HAP-1 (cell line): Measurements from ENCODE around the gene EGFL8.
A peak's percentile ranks its signal among the peaks of the same experiment; 100 is the strongest.
"Not testable (repeated sequence)": the region's sequence is repeated elsewhere in the genome, so short reads cannot be mapped to it uniquely, and the experiment has no call there.

Source experiments
- DNase-seq, 2 experiments: peaks; one replicate each; pipeline ENCODE4 v3.0.0-alpha.2; 2016 to 2020; ENCODE audit warnings: low spot score in 2 of 2
- H3K27me3 ChIP-seq: fragments of 250-450 bp; sonication (Bioruptor Pico); 2 replicates; pipeline ENCODE4 v1.5.1; 2020; ENCODE audit warnings: low read depth, mild to moderate bottlenecking, moderate library complexity
- H3K36me3 ChIP-seq: fragments of 250-450 bp; sonication (Bioruptor Pico); replicated peaks from 2 replicates; pipeline ENCODE4 v1.5.1; 2020; ENCODE audit warnings: mild to moderate bottlenecking
- H3K4me1 ChIP-seq: fragments of 250-450 bp; sonication (Bioruptor Pico); 2 replicates; pipeline ENCODE4 v1.5.1; 2020; ENCODE audit warnings: mild to moderate bottlenecking
- H3K4me3 ChIP-seq: fragments of 250-450 bp; sonication (Bioruptor Pico); 2 replicates; pipeline ENCODE4 v1.5.1; 2020; ENCODE audit warnings: mild to moderate bottlenecking, moderate library complexity
- H3K9me3 ChIP-seq: fragments of 250-450 bp; sonication (Bioruptor Pico); 2 replicates; pipeline ENCODE4 v1.5.1; 2020; ENCODE audit warnings: mild to moderate bottlenecking, moderate library complexity
- in situ Hi-C: fragments of 300-500 bp; cut with MboI; formaldehyde crosslinking; loops from 3 replicates; pipeline ENCODE4 v1.14.3; 2020; ENCODE audit warnings: low sequenced_read_pairs, inconsistent platforms, mixed read lengths

Gene EGFL8

GRCh38 chr6:32177788-32178546 lies 13.6 kb downstream of the EGFL8 start, which contains the start of gene RNF5:
RNF5 (plus strand) TSS chr6:32178405; CDS start chr6:32178512, 107 bp downstream.
- Histone ChIP-seq H3K4me3 (peak within 1 kb of the TSS; percentile 86), H3K27me3 (no peaks in the 10 kb centered on the region), H3K4me1 (peaks cover 19% of the 10 kb centered on the region), H3K9me3 (no peaks in the 10 kb centered on the region), H3K36me3 (peaks cover 15% of the 10 kb centered on the region)
- DNase-seq = peak; percentile 97 to 100
- in situ Hi-C loops = no loop called here

GRCh38 chr6:32178547-32179440 lies 14.4 kb downstream of the EGFL8 start:
- Histone ChIP-seq H3K36me3 (peaks cover 15% of the 10 kb centered on the region), H3K4me3 (peak overlapping the region; percentile 86), H3K27me3 (no peaks in the 10 kb centered on the region), H3K9me3 (no peaks in the 10 kb centered on the region), H3K4me1 (peaks cover 19% of the 10 kb centered on the region)
- in situ Hi-C loops = no loop called here
- no peak for DNase-seq

- no peak overlapping the region for H3K4me3 ChIP-seq
- no peaks in the 10 kb centered on the region for H3K27me3 ChIP-seq
- peaks cover 19% of the 10 kb centered on the region for H3K36me3 ChIP-seq
- DNase-seq = no peak
- H3K9me3 ChIP-seq = no peaks in the 10 kb centered on the region
- peaks cover 18% of the 10 kb centered on the region for H3K4me1 ChIP-seq
- in situ Hi-C loops = no loop called here
Measured at GRCh38 chr6:32179766-32180405, 15.5 kb downstream of the EGFL8 start.

DNA sequence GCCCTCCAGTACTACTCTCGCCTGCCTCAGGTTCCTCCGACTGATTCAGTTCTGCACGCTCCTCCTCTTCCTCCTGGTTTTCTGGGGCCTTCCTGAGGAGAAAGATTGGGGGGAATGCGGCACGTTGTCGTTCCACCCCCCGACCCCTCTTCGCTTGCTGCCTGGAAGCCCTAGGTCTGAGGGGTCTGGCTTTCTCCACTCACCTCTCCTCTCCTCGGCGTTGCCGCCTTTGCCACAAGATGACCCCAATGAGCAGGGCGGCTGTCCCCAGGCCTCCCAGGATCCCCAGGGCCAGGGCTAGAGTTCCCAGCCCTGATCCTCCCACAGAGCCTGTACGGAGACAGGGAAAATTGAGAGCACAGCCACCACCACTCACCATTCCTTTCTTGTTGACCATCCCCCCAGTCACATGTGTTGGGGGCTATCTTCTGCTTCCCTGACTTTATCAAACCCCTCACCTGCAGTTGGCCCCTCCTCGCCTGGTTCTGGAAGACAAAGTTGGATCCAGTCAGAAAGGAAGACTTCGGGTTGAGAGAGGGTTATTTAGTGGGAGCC lies 16.8 kb downstream of the EGFL8 start:
- H3K4me3 ChIP-seq = no peak overlapping the region
- no peaks in the 10 kb centered on the region for H3K9me3 ChIP-seq
- in situ Hi-C loops = no loop called here
- no peaks in the 10 kb centered on the region for H3K27me3 ChIP-seq
- peaks cover 12% of the 10 kb centered on the region for H3K4me1 ChIP-seq
- peaks cover 22% of the 10 kb centered on the region for H3K36me3 ChIP-seq
- DNase-seq = no peak

GRCh38 chr6:32181915-32182529 lies 17.6 kb downstream of the EGFL8 start:
- DNase-seq = no peak
- H3K27me3 ChIP-seq = no peaks in the 10 kb centered on the region
- H3K4me3 ChIP-seq = no peak overlapping the region
- H3K4me1 ChIP-seq = peaks cover 4% of the 10 kb centered on the region; the same call in 1 of the 2 replicates
- in situ Hi-C loops = no loop called here
- peaks cover 30% of the 10 kb centered on the region for H3K36me3 ChIP-seq
- H3K9me3 ChIP-seq = no peaks in the 10 kb centered on the region

- peaks cover 35% of the 10 kb centered on the region for H3K36me3 ChIP-seq
- in situ Hi-C loops = no loop called here
- H3K4me3 ChIP-seq = no peak overlapping the region
- H3K4me1 ChIP-seq = no peaks in the 10 kb centered on the region
- no peak for DNase-seq
- no peaks in the 10 kb centered on the region for H3K9me3 ChIP-seq
- no peaks in the 10 kb centered on the region for H3K27me3 ChIP-seq
Measured at GRCh38 chr6:32182555-32182981, 18.2 kb downstream of the EGFL8 start.

- Histone ChIP-seq H3K4me1 (no peaks in the 10 kb centered on the region), H3K9me3 (no peaks in the 10 kb centered on the region), H3K27me3 (no peaks in the 10 kb centered on the region), H3K36me3 (peaks cover 40% of the 10 kb centered on the region), H3K4me3 (no peak overlapping the region)
- DNase-seq = no peak
- in situ Hi-C loops = no loop called here
Measured at GRCh38 chr6:32183030-32183429, 18.6 kb downstream of the EGFL8 start.

GRCh38 chr6:32183483-32184083 lies 19.2 kb downstream of the EGFL8 start:
- in situ Hi-C loops = no loop called here
- no peaks in the 10 kb centered on the region for H3K27me3 ChIP-seq
- peaks cover 45% of the 10 kb centered on the region for H3K36me3 ChIP-seq
- peaks cover 1% of the 10 kb centered on the region; the same call in 1 of the 2 replicates for H3K4me1 ChIP-seq
- no peaks in the 10 kb centered on the region for H3K9me3 ChIP-seq
- DNase-seq = no peak
- no peak overlapping the region for H3K4me3 ChIP-seq

DNA sequence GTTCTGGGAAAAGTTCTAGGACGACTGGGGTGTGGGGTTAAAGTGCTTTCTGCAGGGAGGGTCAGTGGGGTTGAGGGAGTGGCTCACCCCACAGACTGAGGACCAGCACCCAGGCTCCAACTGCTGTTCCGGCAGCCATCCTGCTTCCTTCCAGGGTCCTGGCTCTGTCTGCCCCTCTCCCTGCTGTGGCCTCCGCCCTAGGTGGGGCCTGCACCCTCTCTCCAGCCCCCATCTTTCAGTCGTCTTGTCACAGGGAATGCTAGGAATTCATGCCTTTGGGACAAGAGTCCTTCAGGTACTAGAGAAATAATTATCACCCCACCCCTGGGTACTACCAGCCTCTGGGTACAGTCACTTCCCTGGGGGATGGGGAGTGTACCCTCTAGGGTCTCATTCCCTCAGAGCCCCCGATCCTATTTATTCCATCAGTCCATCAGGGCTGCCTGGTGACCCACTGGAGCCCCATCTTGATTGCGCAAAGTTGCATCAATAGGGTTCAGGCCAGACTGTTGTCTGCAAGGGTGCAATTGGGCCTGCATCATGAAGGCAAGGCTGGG lies 19.8 kb downstream of the EGFL8 start, which contains the start of gene AGER:
Gene AGER, minus strand, starts transcription at position 170 of the 557 bp plus-strand sequence. Its CDS starts 31 bp downstream, at position 139.
- Histone ChIP-seq H3K4me1 (peaks cover 3% of the 10 kb centered on the region; the same call in 1 of the 2 replicates), H3K9me3 (no peaks in the 10 kb centered on the region), H3K36me3 (peaks cover 45% of the 10 kb centered on the region), H3K27me3 (no peaks in the 10 kb centered on the region), H3K4me3 (no peak within 1 kb of the TSS)
- no peak for DNase-seq
- in situ Hi-C loops = no loop called here

GRCh38 chr6:32185681-32186131 lies 21.3 kb downstream of the EGFL8 start:
- H3K4me1 ChIP-seq, in situ Hi-C loops, H3K4me3 ChIP-seq, H3K9me3 ChIP-seq, H3K27me3 ChIP-seq: not testable (repeated sequence)
- peak; percentile 29 to 79 for DNase-seq
- peaks cover 38% of the 10 kb centered on the region for H3K36me3 ChIP-seq

- H3K36me3 ChIP-seq = peaks cover 32% of the 10 kb centered on the region
- H3K4me1 ChIP-seq, H3K27me3 ChIP-seq, in situ Hi-C loops, H3K4me3 ChIP-seq, H3K9me3 ChIP-seq, DNase-seq: not testable (repeated sequence)
Measured at GRCh38 chr6:32186151-32186840, 21.9 kb downstream of the EGFL8 start.
